GM19463 (cell line): ENCODE measurements around the gene C15orf40.

Experiments
- ATAC-seq: cut with Tn5 transposase; IDR thresholded peaks from one replicate; pipeline ENCODE4 v1.9.1; 2021; ENCODE audit warnings: mild to moderate bottlenecking, moderate library complexity; ENCODE audit not compliant: unreplicated experiment

C15orf40 gene

DNA sequence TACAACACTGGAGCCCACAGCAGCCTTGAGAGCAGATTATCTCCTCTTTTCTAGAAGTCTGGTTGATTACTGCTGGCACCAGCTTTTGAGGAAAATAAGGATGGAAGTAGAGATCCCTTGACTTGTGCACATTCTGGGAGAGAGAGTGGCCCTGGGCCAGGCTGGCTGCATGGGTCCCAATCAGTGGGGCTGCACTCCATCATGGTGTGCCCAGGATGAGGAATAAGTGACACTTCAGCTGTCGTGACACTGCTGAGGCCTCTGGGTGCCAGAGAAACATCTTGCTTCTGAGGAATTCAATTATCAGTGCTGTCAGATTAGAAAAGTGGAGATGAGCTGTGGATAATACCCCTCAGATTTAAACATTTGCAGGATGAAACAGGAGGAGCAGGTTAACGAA, 16.4 kb downstream of the C15orf40 start:
- no peak for ATAC-seq

DNA sequence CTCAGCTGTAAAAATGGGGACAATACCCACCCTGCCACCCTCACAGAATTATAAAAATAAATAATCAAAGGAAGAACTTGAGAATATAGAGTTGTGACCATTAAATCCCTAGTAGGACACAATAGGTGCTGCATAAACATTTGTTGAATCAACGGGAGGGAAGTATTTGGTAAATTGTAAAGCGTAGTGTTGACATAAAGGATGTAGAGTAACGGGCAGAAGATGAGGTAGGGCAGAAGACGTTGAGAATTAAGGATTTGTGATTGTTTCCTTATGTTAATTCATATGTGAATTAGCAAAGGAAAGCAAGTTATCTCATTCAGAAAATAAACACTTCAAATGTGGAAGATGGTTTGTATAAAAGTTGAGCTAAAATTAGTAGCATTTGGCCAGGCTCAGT, 18.3 kb downstream of the C15orf40 start:
- no peak for ATAC-seq

DNA sequence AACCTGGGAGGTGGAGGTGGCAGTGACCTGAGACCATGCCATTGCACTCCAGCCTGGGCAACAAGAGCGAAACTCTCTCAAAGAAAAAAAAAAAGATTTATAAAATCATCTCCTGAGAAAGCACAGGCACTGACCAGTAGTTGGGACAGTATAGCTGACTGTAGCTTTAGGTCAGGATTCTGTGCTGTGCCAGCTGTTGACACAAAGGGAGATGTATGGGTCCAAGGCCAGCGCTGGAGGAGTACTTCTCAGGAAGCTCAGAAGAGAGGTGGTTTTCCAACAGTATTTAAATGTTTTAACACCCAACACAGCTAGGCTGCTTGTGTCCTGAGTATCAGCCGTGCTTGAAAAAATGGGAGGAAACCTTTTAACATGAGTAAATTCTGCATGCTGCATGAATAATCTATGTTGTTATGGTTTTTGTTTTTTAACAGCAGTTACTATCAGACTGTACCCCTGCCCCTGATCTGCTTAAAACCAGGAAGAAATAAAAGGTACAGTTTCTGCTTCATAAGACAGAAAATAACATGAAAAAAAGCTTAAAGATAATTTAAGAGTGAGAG, 18.9 kb downstream of the C15orf40 start:
- no peak for ATAC-seq

DNA sequence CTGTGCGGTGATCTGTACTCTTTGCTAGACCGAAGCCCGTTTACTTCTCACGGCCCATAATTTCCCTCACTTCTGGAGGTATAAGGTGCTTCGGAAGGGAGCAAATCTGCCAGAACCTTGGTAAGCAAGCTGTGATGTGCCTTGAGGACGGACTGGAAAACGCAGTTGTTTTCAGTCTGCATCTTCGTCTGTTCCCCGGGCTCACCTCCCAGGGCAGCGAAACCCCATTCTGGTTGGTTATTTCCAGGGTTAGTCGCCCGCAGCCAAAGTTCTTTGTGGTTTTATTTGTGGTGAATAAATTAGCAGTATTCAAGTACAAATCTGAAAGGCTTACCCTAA, 25.0 kb downstream of the C15orf40 start:
- peak; percentile 13 for ATAC-seq

DNA sequence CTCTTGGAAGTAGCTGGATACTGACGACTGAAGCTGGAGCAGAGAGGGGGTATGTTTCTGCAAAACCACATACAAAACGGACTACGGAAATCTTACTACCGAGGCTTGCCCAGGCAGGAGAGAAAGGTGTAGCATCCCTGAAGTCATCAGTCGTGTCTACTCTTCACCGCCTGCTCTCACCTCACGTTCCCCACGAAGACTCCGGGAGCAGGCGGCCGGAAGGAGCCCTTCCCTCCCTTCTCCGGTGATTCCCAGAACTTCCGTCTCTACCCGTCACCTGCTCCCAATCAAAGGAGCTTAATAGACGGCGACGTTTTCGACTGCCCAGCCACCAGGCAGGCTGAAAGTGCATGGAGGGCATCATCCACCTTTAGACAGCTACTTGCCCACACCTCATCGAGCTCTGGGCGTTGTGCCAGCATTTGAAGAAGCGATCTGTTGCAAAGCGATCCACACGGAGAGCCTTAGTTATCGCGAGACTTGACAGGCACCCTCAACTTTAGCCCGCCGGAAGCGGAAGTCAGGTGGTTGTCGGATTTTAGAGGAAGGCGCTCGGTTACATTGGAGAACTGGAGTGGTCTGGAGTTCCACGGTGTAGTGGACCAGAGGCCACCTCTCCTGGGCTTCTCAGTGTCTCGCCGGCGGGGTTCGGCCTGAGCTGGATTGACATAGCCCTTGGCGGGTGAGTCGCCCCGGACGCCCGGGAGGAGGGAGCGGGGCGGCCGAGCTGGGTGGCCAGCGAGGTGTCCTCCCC, 25.6 kb downstream of the C15orf40 start, which contains the start of gene RAMAC:
Gene RAMAC, plus strand, starts transcription at position 523 of the 754 bp plus-strand sequence. CDS start 2,809 bp downstream, outside the sequence.
- peak; percentile 95 for ATAC-seq

DNA sequence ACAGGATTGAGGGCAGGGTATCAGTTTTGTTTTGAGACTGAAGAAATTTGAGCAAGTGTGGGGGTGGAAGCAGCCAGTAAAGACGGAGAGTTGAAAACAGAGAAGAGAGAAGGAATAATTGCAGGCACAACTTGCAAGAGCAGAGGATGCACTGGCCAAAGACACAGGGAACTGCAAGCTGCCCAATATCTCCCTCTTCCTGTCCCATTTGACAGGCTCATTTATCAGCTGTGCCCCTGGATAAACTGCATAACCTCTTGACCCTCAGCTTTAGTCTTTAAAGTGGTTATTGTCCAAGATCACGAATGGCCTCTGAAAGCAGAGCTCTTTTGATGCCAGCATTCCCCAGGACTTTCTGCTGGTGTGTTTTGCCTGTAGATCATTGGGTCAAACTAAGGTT, 30.5 kb downstream of the C15orf40 start:
- no peak for ATAC-seq

DNA sequence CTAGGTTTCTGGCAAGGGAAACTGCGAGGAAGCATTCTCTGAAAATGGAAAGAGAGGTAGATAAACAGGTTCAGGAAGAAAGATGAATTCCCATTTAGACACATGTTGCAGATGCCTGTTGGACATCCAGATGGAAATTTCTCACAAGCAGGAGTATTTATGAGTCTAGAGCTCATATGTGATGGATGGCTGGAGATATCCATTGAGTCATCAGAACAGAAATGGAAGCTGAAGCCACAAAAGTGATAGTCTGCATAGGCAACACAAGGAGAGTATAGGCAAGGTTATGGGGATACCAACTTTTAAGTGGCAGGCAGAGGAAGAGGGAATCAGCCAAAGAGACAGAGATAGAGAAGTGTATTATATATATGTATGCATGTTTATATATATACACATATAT, 31.7 kb downstream of the C15orf40 start:
- ATAC-seq = no peak

DNA sequence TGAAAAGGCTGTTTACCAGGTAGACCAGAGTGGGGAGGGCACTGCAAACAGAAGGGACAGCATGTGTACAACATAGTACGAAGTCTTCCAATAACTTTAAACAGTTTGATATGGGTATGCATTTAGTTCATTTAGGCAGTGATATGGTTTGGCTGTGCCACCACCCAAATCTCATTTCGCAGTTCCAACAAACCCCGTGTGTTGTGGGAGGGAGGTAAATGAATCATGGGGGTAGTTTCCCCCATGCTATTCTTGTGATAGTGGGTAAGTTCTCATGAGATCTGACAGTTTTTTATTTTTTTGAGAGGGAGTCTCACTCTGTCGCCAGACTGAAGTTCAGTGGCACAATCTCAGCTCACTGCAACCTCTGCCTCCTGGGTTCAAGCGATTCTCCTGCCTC, 33.0 kb downstream of the C15orf40 start:
- no peak for ATAC-seq

DNA sequence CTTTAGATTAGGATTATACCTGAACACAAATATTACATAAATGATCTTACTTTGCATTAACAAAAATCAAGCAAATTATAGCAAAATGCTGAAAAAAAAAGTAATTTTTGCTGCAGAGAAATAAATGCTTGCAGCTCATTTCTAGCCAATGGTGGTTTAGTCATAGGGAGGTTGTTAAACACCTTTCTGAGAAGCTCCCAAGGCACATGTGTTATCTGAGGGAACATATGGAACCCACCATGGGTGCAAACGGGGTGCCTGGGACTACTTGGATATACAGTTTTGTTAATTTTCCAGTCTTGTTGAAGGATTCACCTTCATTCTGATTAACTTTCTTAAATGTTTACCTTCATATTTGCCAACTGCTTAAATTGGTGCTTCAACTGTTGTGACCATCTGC, 34.4 kb downstream of the C15orf40 start:
- no peak for ATAC-seq

DNA sequence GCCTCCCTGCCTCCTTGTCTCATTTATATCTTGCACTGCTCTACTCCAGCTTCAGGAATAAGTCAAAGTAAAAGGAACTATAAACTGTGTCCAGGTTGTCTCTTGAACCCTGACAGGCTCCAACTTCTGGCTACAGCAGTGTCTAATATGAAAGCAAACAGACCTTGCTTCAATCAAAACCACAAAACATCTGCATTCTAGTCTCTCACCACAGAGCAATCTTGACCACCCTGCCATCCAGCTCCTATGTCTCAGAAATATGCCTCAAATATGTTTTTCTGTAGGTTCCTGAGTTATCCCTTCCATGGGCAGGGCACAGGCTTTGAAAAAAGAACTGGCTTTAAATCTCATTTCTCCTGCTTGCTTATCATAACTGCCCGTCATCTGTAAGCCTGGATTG, 38.4 kb downstream of the C15orf40 start:
- ATAC-seq = no peak

DNA sequence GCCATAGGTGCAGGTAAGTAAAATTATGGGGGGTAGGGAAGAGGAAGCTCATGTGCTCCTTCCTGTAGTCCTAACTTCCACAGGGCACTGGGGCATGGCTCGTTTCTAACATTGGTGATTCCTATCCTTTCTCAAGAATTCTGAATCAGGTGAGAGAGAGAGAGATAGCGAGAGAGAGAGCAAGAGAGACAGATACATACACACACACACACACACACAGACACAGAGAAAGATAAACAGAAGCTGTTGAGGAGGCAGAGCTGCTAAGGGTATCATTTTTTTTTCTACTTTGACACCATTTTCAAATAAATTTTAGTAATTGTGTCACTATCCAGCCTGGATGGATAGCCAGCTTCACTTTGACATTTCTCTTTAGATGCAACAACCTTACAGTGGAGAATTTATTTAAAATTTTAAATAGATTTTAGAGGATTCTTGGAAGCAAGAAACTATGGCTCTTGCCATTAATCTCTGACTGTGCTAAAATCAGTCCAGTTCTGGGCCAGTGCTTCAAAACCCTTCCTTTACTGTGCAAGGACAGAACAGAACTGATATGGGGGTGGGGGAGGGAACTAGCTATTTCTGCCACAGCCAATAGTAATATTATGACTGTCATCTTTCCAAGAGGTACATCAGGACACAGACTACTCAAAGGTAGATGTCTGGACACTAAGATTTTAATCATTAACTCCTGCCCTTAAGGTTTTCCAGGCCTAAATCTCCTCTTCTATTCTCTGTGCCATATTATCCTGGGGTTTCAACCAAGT, 40.0 kb downstream of the C15orf40 start:
- ATAC-seq = no peak

DNA sequence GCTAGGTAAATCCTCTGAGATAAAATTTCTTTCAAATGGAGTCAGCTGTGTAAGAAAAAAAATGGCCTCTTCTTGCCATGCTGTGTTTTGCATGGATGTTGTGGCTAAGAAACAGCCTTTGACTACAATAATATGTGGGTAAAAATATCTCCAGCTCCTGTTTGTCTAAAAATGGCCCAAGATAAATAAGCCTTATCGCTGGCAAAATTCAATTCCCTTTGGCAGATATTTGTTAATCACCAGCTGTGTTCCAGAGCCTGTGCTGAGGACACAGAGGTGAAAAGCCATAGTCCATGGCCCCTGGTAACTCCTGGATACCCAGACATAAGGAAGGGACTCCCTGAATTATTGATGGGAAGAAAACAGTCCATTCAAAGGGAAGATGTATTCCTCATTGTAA, 40.7 kb downstream of the C15orf40 start:
- ATAC-seq = no peak

DNA sequence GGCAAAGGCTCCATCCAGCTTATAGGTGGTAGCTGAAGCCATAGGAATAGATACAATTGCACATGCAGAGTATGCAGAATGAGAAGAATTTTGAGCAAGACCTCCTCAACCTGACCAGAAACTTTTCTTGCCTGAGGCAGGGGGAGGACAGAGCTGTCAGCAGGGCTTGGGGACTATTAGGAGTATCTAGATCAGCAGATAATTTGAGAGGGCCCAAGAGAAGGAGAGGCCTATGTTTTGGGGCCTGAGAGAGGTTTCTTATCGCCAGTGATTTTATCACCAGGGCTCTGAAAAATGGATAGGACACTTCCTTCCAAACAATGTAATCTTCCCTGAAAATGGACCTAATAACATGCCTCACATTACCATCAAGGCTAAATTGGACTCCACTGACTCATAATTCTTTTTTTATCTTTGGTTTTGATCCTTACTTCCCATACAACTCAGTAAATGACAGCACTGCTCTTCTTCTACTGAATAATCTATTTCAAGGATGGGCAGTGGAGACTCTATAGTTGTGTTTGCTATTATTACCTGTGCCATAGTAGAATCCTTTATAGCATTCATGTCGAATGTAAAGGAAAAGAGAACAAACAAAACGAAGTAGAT, 41.3 kb downstream of the C15orf40 start:
- no peak for ATAC-seq

DNA sequence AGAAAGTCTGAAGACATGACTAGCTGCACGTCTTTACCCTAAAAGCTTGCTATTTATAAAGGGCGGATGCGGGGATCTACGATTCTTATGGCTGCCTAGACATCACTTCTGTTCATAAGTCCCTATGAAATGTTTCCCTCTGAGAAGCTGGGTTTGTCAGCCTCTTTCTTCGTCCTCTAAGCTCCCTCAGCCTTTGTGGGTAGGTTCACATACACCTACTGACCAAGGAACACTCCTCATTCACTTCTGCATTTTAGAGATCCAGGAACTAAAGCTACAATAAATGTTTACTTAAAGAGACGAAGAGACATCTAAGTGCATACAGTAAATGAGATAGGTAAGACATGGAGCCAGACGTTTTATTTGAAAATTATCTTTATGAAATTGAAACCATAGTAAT, 42.1 kb downstream of the C15orf40 start:
- ATAC-seq = no peak

DNA sequence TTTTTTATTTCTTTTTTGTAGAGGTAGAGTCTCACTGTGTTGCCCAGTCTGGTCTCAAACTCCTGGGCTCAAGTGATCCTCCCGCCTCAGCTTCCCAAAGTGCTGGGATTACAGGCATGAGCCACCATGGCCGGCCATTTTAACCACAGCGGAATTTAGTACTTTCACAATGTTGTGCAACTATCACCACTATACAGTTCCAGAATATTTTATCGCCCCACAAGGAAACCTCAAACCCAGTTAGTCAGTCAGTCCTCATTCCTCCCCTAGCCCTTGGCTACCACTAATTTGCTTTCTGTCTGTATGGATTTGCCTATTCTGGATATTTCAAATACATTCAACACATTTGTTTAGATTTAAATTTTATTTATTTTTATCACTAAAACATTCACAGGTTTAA, 43.4 kb downstream of the C15orf40 start:
- no peak for ATAC-seq

DNA sequence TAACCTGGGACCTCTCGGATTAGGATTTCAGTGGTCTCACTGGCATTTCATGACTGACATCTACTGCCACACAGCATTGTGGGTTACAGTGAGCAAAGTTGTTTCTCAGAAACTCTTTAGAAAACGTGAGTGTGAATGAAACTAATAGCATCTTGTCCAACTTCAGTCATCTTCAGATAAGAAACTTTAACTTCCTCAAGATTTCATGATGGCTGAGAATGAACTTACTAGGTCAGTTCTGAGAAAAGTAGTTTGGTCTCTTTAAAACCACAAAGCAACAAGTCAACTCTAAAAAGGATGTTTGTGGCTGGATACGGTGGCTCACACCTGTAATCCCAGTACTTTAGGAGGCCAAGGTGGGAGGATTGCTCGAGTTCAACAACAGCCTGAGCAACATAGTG, 44.8 kb downstream of the C15orf40 start:
- peak; percentile 71 for ATAC-seq

DNA sequence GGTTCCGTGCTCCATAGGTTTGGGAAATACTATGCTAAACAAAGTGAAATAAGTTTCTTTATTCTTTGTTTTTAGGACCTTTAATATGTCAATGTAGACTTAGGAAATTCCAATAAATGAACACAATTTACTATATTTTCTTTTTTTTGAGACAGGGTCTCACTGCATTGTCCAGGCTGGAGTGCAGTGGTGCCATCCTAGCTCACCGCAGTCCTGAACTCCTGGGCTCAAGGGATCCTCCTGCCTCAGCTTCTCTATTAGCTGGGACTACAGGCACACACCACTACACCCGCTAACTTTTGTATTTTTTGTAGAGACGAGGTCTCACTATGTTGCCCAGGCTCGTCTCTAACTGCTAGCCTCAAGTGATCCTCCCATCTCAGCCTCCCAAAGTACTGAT, 46.5 kb downstream of the C15orf40 start:
- ATAC-seq = no peak

DNA sequence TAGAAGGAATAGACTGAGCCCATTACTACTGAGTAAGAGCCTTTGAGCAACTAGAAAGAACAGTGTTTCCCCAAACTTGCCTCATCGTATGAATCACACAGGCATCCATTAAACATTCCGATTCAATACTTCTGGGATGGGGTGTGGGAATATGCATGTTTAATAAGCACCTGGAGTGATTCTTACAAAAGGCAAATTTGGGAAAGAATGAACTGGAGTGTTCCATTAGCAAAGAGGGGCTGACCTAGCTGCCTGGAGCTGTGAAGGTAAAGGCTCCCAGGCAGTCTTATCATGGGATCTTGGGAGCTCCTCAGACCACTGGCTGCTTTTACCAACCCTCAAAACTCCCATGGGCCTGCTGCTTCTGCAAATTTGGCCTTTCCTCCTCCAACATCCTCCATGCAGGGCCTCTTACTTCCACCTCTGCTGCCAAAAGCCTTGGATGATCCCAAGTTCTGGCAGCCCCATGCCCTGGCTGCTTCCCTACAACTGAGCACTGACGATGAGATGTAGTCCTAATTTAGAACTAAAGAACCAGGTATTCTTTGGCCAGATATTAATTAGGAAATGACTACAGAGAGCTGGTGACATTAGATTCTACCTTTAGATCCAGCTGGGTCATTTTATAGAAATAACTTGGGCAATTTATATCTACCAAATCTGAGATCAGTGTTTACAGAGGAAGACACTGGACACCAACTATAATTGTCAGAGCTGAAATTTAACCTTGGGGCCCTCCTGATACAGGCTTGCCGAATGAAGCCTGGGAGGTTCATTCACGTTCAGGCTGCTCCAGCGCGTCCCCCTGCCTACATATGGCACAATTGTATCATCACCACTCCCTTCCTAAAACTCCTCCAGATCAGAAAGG, 47.7 kb downstream of the C15orf40 start:
- no peak for ATAC-seq

DNA sequence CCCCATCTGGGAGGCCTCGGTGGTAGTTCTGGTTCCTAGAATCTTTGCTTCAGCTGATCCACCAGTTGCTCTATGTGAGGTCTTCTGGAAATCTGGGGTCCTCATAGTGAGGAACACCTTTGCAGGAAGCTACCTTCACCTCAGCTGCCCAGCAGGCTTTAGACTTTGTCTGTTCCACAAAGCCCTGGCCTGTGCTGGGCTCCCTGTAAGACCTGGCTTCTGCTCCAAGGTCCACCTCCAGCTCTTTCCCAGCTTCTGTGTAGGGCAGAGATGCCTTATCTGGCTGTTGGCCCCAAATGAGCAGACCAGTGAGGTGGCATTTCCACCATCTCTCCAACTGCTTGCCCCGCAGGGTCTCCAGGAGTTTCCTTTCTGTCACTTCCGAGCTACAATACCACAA, 50.7 kb downstream of the C15orf40 start:
- no peak for ATAC-seq

DNA sequence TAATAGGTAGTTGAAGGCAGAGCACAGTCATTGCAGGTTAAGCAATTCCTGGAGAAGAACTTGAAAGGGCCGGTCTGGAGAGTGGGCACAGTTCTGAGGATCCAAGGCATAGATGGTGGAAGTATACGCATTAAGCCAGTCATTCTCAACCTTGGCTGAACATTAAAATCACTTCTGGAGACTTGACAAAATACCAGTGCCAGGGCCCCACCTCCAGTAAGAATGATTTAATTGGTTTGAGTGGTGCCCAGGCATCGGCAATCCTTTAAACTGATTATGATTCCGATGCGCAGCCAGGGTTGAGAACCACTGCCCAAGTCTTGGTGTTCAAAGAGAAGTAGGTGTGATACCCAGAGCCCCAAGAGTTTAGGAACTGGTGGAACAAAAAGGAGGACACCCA, 52.0 kb downstream of the C15orf40 start:
- ATAC-seq = no peak

DNA sequence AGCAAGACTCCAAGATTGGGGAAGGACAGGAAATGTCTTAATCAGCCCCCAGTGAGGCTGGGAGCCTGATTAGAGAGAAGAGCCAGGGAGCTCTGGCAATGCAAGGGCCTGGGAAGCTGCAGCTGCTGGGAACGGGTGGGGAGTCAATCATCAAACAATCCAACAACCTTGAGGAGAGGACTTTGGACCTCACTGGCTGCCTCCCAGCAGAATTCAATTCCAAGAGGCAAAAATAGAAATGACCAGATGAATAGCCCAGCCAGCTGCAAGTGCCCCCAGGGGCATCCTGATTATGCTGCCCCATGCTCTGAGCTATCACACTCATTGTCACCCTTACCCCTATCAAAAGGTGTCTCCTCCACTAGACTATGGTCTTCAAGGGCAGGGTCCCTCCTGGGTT, 52.8 kb downstream of the C15orf40 start:
- ATAC-seq = no peak
